DND-41 (cell line): ENCODE results near the gene CLIC1.

Experiments used
- EZH2 ChIP-seq: IDR thresholded peaks from 3 replicates; pipeline ENCODE4 v1.6.1; 2012; ENCODE audit warnings: borderline replicate concordance, low read depth, mild to moderate bottlenecking, moderate library complexity, low read length, inconsistent platforms; ENCODE audit not compliant: severe bottlenecking
- TF ChIP-seq, protein P1 (sequence below): IDR thresholded peaks from 2 replicates; pipeline ENCODE4 v1.5.1; 2012; ENCODE audit warnings: borderline replicate concordance, low read length, moderate library complexity, mild to moderate bottlenecking; ENCODE audit not compliant: poor library complexity, severe bottlenecking; ENCODE audit errors: extremely low read depth

DNA sequence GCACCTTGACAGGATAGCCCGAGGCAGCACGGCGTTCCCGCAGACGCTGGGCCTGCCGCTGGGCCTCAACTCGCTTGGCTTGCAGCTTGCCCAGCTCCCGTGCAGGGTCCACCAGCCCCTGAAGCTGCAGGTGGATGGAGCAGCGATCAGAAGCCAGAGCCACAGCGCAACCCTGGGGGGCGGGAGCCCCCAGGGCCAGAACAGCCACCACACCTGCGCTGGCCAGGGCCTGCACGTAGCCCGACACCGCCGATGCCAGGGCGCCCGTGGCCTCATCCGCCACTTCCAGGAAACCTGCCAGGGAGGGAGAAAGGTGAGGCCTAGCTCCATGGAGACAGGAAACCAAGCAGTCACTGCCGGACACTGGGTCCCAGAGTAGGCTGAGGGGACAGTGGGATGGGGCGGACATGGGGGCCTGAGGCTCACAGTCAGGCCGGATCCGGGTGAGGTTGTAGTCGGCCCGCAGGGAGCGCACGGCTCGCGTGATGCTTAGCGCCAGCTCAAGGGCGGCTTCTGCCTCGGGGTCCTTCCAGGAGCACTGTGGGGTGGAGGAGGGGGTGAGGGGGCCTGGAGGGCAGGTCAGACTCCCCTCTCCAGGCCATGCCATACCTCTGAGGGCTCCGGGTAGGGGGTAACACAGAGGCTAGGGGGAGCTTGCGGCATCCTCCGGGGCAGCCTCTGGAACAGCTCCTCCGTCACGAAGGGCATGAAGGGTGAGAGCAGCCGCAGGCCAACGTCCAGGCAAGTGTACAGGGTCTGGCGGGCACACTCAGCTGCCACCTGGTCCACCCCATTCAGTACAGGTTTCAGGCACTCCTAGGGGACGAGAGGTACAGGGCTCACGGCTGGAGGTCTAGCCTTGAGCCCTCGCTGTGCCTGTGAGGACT lies 42.9 kb upstream of the CLIC1 start:
- TF ChIP-seq, protein P1, sequence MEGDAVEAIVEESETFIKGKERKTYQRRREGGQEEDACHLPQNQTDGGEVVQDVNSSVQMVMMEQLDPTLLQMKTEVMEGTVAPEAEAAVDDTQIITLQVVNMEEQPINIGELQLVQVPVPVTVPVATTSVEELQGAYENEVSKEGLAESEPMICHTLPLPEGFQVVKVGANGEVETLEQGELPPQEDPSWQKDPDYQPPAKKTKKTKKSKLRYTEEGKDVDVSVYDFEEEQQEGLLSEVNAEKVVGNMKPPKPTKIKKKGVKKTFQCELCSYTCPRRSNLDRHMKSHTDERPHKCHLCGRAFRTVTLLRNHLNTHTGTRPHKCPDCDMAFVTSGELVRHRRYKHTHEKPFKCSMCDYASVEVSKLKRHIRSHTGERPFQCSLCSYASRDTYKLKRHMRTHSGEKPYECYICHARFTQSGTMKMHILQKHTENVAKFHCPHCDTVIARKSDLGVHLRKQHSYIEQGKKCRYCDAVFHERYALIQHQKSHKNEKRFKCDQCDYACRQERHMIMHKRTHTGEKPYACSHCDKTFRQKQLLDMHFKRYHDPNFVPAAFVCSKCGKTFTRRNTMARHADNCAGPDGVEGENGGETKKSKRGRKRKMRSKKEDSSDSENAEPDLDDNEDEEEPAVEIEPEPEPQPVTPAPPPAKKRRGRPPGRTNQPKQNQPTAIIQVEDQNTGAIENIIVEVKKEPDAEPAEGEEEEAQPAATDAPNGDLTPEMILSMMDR: no peak
- TF ChIP-seq EZH2: no peak
